Mesodermal cell (in vitro differentiated cells): ENCODE measurements around the gene PPFIA3.
"Not testable (repeated sequence)": the region's sequence is repeated elsewhere in the genome, so short reads cannot be mapped to it uniquely, and the experiment has no call there.

Source experiments
- H3K27ac ChIP-seq: 2 replicates; pipeline ENCODE4 v1.7.0; 2013; ENCODE audit warnings: mild to moderate bottlenecking, low read depth, low read length, moderate library complexity; ENCODE audit not compliant: severe bottlenecking
- H3K36me3 ChIP-seq: 2 replicates; pipeline ENCODE4 v1.7.1; 2013; ENCODE audit warnings: mild to moderate bottlenecking, low read length, moderate library complexity; ENCODE audit not compliant: control insufficient read depth, insufficient read depth
- H3K4me1 ChIP-seq: one replicate; pipeline ENCODE4 v1.7.1; 2013; ENCODE audit warnings: mild to moderate bottlenecking, low read length; ENCODE audit not compliant: insufficient read depth, control insufficient read depth, poor library complexity, severe bottlenecking
- H3K4me3 ChIP-seq: 2 replicates; pipeline ENCODE4 v1.7.0; 2013; ENCODE audit warnings: low read length, control low read depth, mild to moderate bottlenecking; ENCODE audit not compliant: insufficient read depth, poor library complexity, severe bottlenecking; ENCODE audit errors: extremely low read depth
- H3K9me3 ChIP-seq: 2 replicates; pipeline ENCODE4 v1.7.1; 2013; ENCODE audit warnings: mild to moderate bottlenecking, low read length, moderate library complexity; ENCODE audit not compliant: control insufficient read depth
- WGBS, 2 experiments: methylation state at CpG; one replicate each; pipeline ENCODE4 v1.1.5; 2013; ENCODE audit warnings: missing lambda C conversion rate in 2 of 2; ENCODE audit not compliant: insufficient coverage in 2 of 2; 5-methylcytosine and 5-hydroxymethylcytosine counted together

The PPFIA3 gene

DNA sequence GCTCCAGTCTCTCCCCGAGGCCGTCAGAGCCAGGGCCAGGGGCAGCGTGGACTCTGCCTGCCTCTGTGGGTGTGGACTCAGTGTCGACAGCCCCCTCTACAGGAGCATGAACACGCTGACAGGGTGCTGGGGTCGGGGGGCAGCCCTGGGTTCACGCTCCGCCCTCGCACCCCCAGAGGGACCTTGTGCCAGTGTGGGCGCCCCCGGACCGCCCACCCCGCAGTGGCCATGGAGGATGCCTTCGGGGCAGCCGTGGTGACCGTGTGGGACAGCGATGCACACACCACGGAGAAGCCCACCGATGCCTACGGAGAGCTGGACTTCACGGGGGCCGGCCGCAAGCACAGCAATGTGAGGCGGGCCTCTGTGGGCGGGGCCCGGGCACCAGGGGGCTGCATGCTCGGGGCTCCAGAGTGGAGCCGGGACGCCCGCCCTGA is 46.5 kb downstream of the PPFIA3 start:
- no peaks in the 10 kb centered on the region for H3K9me3 ChIP-seq
- H3K27ac ChIP-seq: no peak overlapping the region
- no peak overlapping the region for H3K4me3 ChIP-seq
- 61 to 66% methylated on average over 24 to 30 of the region's 30 CpGs for WGBS, 2 experiments
- peaks cover 3% of the 10 kb centered on the region for H3K36me3 ChIP-seq
- H3K4me1 ChIP-seq: peaks cover 10% of the 10 kb centered on the region

DNA sequence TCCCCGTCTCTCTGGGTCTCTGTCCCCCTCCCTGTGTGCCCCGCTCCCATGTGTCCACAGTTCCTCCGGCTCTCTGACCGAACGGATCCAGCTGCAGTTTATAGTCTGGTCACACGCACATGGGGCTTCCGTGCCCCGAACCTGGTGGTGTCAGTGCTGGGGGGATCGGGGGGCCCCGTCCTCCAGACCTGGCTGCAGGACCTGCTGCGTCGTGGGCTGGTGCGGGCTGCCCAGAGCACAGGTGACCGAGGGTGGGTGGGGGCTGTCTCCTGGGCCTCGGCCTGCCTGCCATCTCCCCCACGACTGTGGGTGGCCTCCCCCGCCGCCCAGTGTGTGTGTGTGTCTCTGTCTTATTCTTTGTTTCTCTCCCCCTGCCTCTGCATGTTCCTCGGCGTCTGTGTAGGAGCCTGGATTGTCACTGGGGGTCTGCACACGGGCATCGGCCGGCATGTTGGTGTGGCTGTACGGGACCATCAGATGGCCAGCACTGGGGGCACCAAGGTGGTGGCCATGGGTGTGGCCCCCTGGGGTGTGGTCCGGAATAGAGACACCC is 48.6 kb downstream of the PPFIA3 start:
- Histone ChIP-seq H3K36me3 (peaks cover 16% of the 10 kb centered on the region), H3K4me1 (peaks cover 8% of the 10 kb centered on the region), H3K27ac (no peak overlapping the region), H3K4me3 (no peak overlapping the region), H3K9me3 (no peaks in the 10 kb centered on the region)
- 89 to 92% methylated on average over 12 to 21 of the region's 25 CpGs for WGBS, 2 experiments

DNA sequence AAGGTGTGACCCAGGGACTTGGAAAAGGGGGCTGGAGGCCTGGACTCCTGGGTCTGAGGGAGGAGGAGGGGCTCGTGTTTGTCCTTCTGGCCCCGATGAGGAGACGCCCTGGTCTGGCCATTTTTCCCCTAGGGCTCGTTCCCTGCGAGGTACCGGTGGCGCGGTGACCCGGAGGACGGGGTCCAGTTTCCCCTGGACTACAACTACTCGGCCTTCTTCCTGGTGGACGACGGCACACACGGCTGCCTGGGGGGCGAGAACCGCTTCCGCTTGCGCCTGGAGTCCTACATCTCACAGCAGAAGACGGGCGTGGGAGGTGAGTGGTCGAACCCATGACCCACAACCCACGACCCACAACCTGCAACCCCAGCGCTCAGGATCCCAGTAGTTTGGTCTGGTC is 49.1 kb downstream of the PPFIA3 start:
- 96 to 99% methylated on average over 18 to 19 of the region's 23 CpGs for WGBS, 2 experiments
- Histone ChIP-seq H3K4me3 (no peak overlapping the region), H3K36me3 (peaks cover 20% of the 10 kb centered on the region), H3K9me3 (no peaks in the 10 kb centered on the region), H3K4me1 (peaks cover 8% of the 10 kb centered on the region), H3K27ac (no peak overlapping the region)

DNA sequence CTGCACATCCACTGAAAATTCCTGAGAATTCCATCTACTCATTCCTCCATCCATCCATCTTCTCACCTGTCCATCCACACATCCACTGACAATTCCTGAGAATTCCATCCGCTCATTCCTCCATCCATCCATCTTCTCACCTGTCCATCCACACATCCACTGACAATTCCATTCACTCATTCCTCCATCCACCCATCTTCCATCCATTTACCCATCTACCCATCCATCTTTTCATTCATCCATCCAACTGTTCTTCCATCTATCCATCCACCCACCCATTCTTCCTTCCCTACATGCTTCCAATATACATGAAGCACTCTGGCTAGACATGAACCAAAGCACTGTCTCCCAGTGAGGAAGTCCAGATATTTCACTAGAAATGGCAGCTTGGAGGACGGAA is 53.9 kb downstream of the PPFIA3 start:
- WGBS, 2 experiments: 92 to 100% methylated on average over 2 of the region's 2 CpGs
- Histone ChIP-seq H3K9me3 (no peaks in the 10 kb centered on the region), H3K36me3 (peaks cover 24% of the 10 kb centered on the region), H3K27ac (no peak overlapping the region), H3K4me3 (no peak overlapping the region), H3K4me1 (no peaks in the 10 kb centered on the region)

DNA sequence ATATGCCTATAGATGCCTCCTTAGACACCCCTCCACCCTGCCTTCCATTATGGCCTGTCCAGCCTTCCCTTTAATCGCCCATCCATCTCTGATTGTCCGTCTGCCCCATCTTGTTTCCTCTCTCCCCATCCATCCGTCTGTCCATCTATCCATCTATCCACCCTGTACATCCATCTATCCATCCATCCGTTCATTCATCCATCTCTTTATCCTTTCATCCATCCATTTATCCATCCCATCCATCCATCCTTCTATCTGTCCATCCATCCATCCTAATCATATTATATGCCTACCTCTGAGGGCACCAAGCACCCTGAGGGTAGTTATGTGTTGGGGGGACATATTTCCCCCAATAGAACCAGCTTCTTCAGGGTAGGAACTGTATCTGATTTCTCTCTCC is 61.3 kb downstream of the PPFIA3 start:
- H3K4me1 ChIP-seq: no peaks in the 10 kb centered on the region
- H3K9me3 ChIP-seq: no peaks in the 10 kb centered on the region
- H3K36me3 ChIP-seq: peaks cover 15% of the 10 kb centered on the region
- H3K4me3 ChIP-seq: no peak overlapping the region
- 92 to 95% methylated on average over 4 of the region's 4 CpGs for WGBS, 2 experiments
- H3K27ac ChIP-seq: no peak overlapping the region

DNA sequence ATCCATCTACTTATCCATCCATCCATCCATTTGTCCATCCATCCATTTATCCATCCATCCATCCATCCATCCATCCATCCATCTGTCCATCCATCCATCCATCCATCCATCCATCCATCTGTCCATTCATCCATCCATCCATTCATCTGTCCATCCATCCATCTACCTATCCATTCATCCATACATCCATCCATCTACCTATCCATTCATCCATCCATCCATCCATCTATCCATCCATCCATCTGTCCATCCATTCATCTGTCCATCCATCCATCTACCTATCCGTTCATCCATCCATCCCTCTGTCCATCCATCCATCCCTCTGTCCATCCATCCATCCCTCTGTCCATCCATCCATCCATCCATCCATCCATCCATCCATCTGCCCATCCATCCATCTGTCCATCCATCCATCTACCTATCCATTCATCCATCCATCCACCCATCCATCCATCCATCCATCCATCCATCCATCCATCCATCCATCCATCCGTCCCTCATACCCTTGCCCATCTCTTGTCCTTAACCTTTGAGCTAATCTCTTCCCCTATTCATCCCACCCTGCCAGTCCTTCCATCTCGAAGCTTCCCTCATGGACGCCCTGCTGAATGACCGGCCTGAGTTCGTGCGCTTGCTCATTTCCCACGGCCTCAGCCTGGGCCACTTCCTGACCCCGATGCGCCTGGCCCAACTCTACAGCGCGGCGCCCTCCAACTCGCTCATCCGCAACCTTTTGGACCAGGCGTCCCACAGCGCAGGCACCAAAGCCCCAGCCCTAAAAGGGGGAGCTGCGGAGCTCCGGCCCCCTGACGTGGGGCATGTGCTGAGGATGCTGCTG is 62.9 kb downstream of the PPFIA3 start:
- 96% methylated on average over 13 to 20 of the region's 20 CpGs for WGBS, 2 experiments
- not testable (repeated sequence) for H3K4me3 ChIP-seq, H3K9me3 ChIP-seq, H3K4me1 ChIP-seq, H3K27ac ChIP-seq
- H3K36me3 ChIP-seq: peaks cover 18% of the 10 kb centered on the region

DNA sequence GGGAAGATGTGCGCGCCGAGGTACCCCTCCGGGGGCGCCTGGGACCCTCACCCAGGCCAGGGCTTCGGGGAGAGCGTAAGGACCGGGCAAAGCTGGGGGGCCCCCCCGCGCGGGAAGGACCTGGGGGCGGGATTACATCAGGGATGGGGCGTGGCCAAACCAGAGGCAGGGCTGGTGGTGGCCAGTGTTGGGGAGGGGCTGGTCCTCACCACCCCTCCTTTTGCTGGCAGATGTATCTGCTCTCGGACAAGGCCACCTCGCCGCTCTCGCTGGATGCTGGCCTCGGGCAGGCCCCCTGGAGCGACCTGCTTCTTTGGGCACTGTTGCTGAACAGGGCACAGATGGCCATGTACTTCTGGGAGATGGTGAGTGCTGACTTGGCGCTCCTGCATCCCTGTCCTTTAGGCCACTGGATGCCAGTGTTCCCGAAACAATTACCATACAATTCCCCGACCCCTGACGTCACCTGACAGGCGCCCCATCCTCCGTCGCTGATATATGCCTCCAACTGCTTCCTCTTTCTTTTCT is 63.6 kb downstream of the PPFIA3 start:
- H3K4me3 ChIP-seq: no peak overlapping the region
- no peaks in the 10 kb centered on the region for H3K4me1 ChIP-seq
- no peaks in the 10 kb centered on the region for H3K9me3 ChIP-seq
- H3K27ac ChIP-seq: no peak overlapping the region
- whole genome bisulfite sequencing, 2 experiments: 88 to 96% methylated on average over 8 to 17 of the region's 26 CpGs
- H3K36me3 ChIP-seq: peaks cover 18% of the 10 kb centered on the region

DNA sequence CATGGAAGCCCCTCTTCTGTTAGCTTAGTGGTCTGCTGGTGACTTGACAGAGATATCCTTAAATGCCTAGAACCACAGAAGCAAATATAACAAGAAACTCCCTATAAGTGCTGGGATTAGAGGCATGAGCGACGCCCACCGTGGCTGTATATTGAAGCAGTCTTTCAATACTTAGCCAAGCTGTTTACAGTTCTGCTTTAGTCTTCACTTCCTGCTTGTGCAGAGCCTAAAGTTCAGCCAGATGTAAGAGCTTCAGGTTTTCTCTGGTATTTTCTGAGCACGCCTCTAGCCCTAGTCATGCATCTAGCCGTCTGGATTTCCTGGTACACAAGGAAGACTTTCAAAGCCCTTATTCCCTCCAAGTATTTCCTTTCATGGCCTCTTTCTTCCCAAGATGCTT is 66.8 kb downstream of the PPFIA3 start:
- H3K4me3 ChIP-seq: no peak overlapping the region
- H3K4me1 ChIP-seq: no peaks in the 10 kb centered on the region
- no peaks in the 10 kb centered on the region for H3K9me3 ChIP-seq
- H3K27ac ChIP-seq: no peak overlapping the region
- peaks cover 47% of the 10 kb centered on the region for H3K36me3 ChIP-seq
- 96 to 100% methylated on average over 5 of the region's 5 CpGs for WGBS, 2 experiments

DNA sequence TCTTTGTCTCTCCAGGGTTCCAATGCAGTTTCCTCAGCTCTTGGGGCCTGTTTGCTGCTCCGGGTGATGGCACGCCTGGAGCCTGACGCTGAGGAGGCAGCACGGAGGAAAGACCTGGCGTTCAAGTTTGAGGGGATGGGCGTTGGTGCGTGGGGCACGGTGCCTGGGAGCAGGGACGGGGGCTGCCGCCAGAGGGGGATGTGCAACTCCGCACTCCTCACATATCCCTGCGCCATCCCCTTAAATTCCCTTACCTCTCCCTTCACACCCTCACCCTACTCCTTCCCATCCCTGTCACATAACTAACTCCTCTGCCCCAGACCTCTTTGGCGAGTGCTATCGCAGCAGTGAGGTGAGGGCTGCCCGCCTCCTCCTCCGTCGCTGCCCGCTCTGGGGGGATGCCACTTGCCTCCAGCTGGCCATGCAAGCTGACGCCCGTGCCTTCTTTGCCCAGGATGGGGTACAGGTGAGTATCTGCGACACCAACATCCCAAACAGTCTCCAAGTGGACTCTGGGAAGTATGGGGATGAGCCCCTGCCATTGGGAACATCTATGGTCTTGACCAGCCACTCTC is 69.4 kb downstream of the PPFIA3 start:
- Histone ChIP-seq H3K9me3 (no peaks in the 10 kb centered on the region), H3K27ac (no peak overlapping the region), H3K36me3 (peaks cover 43% of the 10 kb centered on the region), H3K4me3 (no peak overlapping the region), H3K4me1 (no peaks in the 10 kb centered on the region)
- WGBS, 2 experiments: 96% methylated on average over 12 to 21 of the region's 21 CpGs

DNA sequence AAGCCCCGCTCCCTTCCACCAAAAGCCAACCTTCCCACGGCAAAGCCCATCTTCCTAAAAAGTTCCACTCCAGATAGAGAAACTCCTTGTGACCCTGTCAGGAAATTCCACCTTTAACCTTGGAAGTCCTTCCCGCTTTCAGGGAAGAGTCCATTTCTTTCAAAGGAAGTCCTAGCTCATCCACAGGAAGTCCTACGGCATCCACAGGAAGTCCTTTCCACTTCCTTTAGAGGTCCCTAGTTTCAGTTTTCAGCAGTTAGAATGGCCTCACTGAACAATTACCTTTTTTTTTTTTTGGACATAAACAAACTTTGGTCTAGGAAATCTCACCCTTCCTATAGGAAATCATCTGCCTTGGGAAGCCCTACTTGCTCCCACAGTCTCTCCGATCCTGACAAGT is 69.9 kb downstream of the PPFIA3 start:
- no peaks in the 10 kb centered on the region for H3K4me1 ChIP-seq
- WGBS, 2 experiments: 87 to 88% methylated on average over 4 of the region's 5 CpGs
- H3K36me3 ChIP-seq: peaks cover 43% of the 10 kb centered on the region

DNA sequence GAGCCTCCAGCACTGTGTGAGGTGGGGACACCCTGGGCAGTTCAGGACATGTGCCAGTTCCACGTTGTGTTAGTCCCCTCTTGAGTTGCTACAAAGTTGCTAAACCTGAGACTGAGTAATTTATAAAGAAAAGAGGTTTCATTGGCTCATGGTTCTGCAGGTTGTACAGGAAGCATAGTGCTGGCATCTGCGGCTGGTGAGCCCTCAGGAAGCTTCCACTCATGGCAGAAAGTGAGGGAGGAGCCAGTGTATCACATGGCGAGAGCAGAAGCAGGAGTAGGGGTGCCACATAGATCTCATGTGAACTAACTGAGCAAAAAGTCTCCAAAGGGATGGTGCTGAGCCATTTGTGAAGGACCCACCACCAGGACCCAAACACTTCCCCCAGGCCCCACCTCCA is 71.4 kb downstream of the PPFIA3 start:
- H3K36me3 ChIP-seq: peaks cover 39% of the 10 kb centered on the region
- 93 to 100% methylated on average over 2 of the region's 3 CpGs for WGBS, 2 experiments

More for the DNA sequence above, 69.9 kb downstream of the PPFIA3 start:
- no peak overlapping the region for H3K4me3 ChIP-seq
- H3K9me3 ChIP-seq: no peaks in the 10 kb centered on the region
- no peak overlapping the region for H3K27ac ChIP-seq

More for the DNA sequence above, 71.4 kb downstream of the PPFIA3 start:
- Histone ChIP-seq H3K4me3 (no peak overlapping the region), H3K27ac (no peak overlapping the region), H3K9me3 (no peaks in the 10 kb centered on the region), H3K4me1 (no peaks in the 10 kb centered on the region)
